ENCODE results near the gene STOM. TPM values are rescaled to one million over a fixed set of nuclear protein-coding genes. Genes with fewer than 3 reads are reported as not detected.

The STOM gene
- total RNA-seq = 10 to 100 TPM; 59.9 to 70.5 TPM

- H3K4me3 ChIP-seq = peak within 1 kb of the TSS in 1 of 2 donors; percentile 16
- peak within 1 kb of the TSS; percentile 46 to 81 (median 78) for H3K27ac ChIP-seq
- ATAC-seq = peak; percentile 68
- WGBS, 2 donors = 1 to 6% methylated on average over 22 to 51 of the region's 52 CpGs
- H3K9me3 ChIP-seq = no peaks in the 10 kb centered on the region
- H3K27me3 ChIP-seq = no peaks in the 10 kb centered on the region
- H3K4me1 ChIP-seq = peaks cover 44% of the 10 kb centered on the region
- TF ChIP-seq CTCF (IDR thresholded peaks at IDR 0.05) (no peak), POLR2A (IDR thresholded peaks at IDR 0.05) (peak; percentile 76 to 95 (median 89))
- intact Hi-C loops (cut with DNase I) = no loop called here
- peak; percentile 78 to 85 (median 82) for DNase-seq
- no peaks in the 10 kb centered on the region for H3K36me3 ChIP-seq (replicated peaks in 1 of 2; ENCODE audit: insufficient read depth in 1 of 2, low read depth in 2 of 2)
Measured at GRCh38 chr9:121369595-121370265, at the start of gene STOM. TSS of gene STOM (minus strand) at chr9:121370250. CDS start at chr9:121370187, 63 bp downstream.

DNA sequence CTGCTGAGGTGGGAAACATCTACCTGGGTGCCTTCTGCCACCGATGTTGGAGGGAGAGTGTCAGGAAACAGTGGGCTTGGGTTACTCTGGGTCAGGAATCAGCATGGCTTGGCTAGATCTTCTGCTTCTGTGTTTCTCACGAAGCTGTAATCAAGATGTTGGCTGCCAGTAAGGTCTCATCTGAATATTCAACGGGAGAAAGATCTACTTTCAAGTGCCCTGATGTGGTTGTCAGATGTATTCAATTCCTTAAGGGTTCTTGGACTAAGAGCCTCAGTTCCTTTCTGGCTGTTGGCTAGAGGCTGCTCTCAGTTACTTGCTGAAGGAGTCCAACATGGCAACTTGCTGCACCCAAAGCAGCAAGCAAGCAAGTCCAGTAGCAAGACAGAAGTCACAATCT, 41.9 kb upstream of the STOM start:
- no peaks in the 10 kb centered on the region for H3K4me1 ChIP-seq
- intact Hi-C loops (cut with DNase I) = no loop called here
- H3K27me3 ChIP-seq = no peaks in the 10 kb centered on the region
- 68 to 77% methylated on average over 3 of the region's 3 CpGs for WGBS, 2 donors
- H3K27ac ChIP-seq = no peak overlapping the region
- no peaks in the 10 kb centered on the region for H3K9me3 ChIP-seq
- H3K4me3 ChIP-seq = no peak overlapping the region
- DNase-seq (no peak), ATAC-seq (no peak)
- H3K36me3 ChIP-seq (replicated peaks in 1 of 2; ENCODE audit: insufficient read depth in 1 of 2, low read depth in 2 of 2) = no peaks in the 10 kb centered on the region
- TF ChIP-seq CTCF (IDR thresholded peaks at IDR 0.05) = no peak
- TF ChIP-seq POLR2A (IDR thresholded peaks at IDR 0.05) = no peak

GRCh38 chr9:121405899-121406298, 35.8 kb upstream of the STOM start:
- Histone ChIP-seq H3K4me1 (no peaks in the 10 kb centered on the region), H3K9me3 (no peaks in the 10 kb centered on the region), H3K27ac (no peak overlapping the region), H3K27me3 (no peaks in the 10 kb centered on the region), H3K4me3 (no peak overlapping the region), H3K36me3 (replicated peaks in 1 of 2; ENCODE audit: insufficient read depth in 1 of 2, low read depth in 2 of 2) (no peaks in the 10 kb centered on the region)
- DNase-seq = no peak
- intact Hi-C loops (cut with DNase I) = loop anchor here (10.0 kb wide), 1 partner anchor 191 kb away; no protein-coding TSS in a partner anchor
- 41 to 69% methylated on average over 1 of the region's 1 CpG for WGBS, 2 donors
- no peak for ATAC-seq
- no peak for TF ChIP-seq POLR2A (IDR thresholded peaks at IDR 0.05)

GRCh38 chr9:121404906-121405305, 34.9 kb upstream of the STOM start:
- H3K27me3 ChIP-seq = no peaks in the 10 kb centered on the region
- no peak overlapping the region for H3K4me3 ChIP-seq
- H3K9me3 ChIP-seq = no peaks in the 10 kb centered on the region
- 47 to 51% methylated on average over 2 of the region's 2 CpGs for WGBS, 2 donors
- H3K36me3 ChIP-seq (replicated peaks in 1 of 2; ENCODE audit: insufficient read depth in 1 of 2, low read depth in 2 of 2) = no peaks in the 10 kb centered on the region
- DNase-seq = no peak
- no peak for TF ChIP-seq POLR2A (IDR thresholded peaks at IDR 0.05)
- TF ChIP-seq CTCF (IDR thresholded peaks at IDR 0.05) = no peak
- no peaks in the 10 kb centered on the region for H3K4me1 ChIP-seq
- intact Hi-C loops (cut with DNase I) = loop anchor here (5.0 to 10.0 kb wide), 2 partner anchors 93 to 190 kb away; no protein-coding TSS in a partner anchor
- ATAC-seq = no peak
- no peak overlapping the region for H3K27ac ChIP-seq

GRCh38 chr9:121399883-121400607, 30.0 kb upstream of the STOM start:
- H3K9me3 ChIP-seq = no peaks in the 10 kb centered on the region
- intact Hi-C loops (cut with DNase I) = loop anchor here (5.0 to 10.0 kb wide), 2 partner anchors 88 to 185 kb away; no protein-coding TSS in a partner anchor
- no peaks in the 10 kb centered on the region for H3K36me3 ChIP-seq (replicated peaks in 1 of 2; ENCODE audit: insufficient read depth in 1 of 2, low read depth in 2 of 2)
- H3K27ac ChIP-seq = no peak overlapping the region
- H3K4me3 ChIP-seq = no peak overlapping the region
- WGBS, 2 donors = 22 to 24% methylated on average over 9 of the region's 9 CpGs
- H3K4me1 ChIP-seq = no peaks in the 10 kb centered on the region
- DNase-seq (peak in 1 of 4 donors; percentile 13), ATAC-seq (peak; percentile 91)
- no peaks in the 10 kb centered on the region for H3K27me3 ChIP-seq
- TF ChIP-seq POLR2A (IDR thresholded peaks at IDR 0.05) = no peak
- peak; percentile 39 to 88 (median 71) for TF ChIP-seq CTCF (IDR thresholded peaks at IDR 0.05)

All from body of pancreas (tissue), 4 donors.